Endothelial cell of umbilical vein (primary cell): ENCODE data around the gene PACSIN2. TPM values are rescaled to one million over a fixed set of nuclear protein-coding genes. Genes with fewer than 3 reads are reported as not detected.

Experiments
- BruUV-seq: library from RNA; stranded (reverse); fragments of 400-500 nt; replicated peaks from 2 replicates; lab custom pipeline; 2021; lab: Mats Ljungman, UMichigan
- CTCF ChIA-PET: fragments of 300-600, 350-600 bp; sonication (Branson Sonifier 250); formaldehyde crosslinking; loops from one replicate; lab custom pipeline; 2021; ENCODE audit warnings: antibody characterized with exemption, inconsistent platforms; lab: Charles Lee
- POLR2A ChIA-PET: fragments of 300-600, 350-600 bp; sonication (Branson Sonifier 250); formaldehyde crosslinking; loops from one replicate; lab custom pipeline; 2021; ENCODE audit warnings: antibody characterized with exemption, inconsistent platforms; lab: Charles Lee
- DNase-seq: peaks from one replicate; pipeline ENCODE4 v3.0.0-alpha.2; 2011; ENCODE audit warnings: low read depth, low spot score
- FAIRE-seq: peaks from 2 replicates; lab custom pipeline; 2011; peaks lifted over from hg19 to GRCh38; lab: Jason Lieb, UNC
- H2AFZ ChIP-seq: 2 replicates; pipeline ENCODE4 v1.6.0; 2012; ENCODE audit warnings: low read depth, low read length, control low read depth, inconsistent platforms
- H3K27ac ChIP-seq: 2 replicates; pipeline ENCODE4 v1.5.1; 2011; ENCODE audit warnings: low read depth, mild to moderate bottlenecking, control low read depth, low read length, moderate library complexity; ENCODE audit not compliant: insufficient read depth
- H3K27me3 ChIP-seq, 2 experiments: 2 replicates each; pipeline versions ENCODE4 v1.6.0 to v1.6.1; 2011; ENCODE audit warnings: low read length in 2 of 2, mixed read lengths in 1 of 2; ENCODE audit not compliant: control insufficient read depth in 2 of 2, insufficient read depth in 2 of 2
- H3K36me3 ChIP-seq, 2 experiments: 2 replicates in 1 of 2; 3 replicates in 1 of 2; pipeline ENCODE4 v1.5.1; 2011; ENCODE audit warnings: low read length in 2 of 2, mild to moderate bottlenecking in 1 of 2, moderate library complexity in 1 of 2; ENCODE audit not compliant: control insufficient read depth in 2 of 2, insufficient read depth in 2 of 2; ENCODE audit errors: extremely low read depth in 1 of 2
- H3K4me1 ChIP-seq: 3 replicates; pipeline ENCODE4 v1.5.1; 2011; ENCODE audit warnings: mild to moderate bottlenecking, low read length; ENCODE audit not compliant: control insufficient read depth, insufficient read depth; ENCODE audit errors: extremely low read depth
- H3K4me2 ChIP-seq: 2 replicates; pipeline ENCODE4 v1.6.1; 2011; ENCODE audit warnings: low read length, control low read depth, mixed read lengths; ENCODE audit not compliant: insufficient read depth
- H3K4me3 ChIP-seq, 3 experiments: fragments of 200-600 bp in 1 of 3; sonication (generic), shearing (Covaris generic) in 1 of 3; replicated peaks in 1 of 3; 2 replicates each; pipeline ENCODE4 v1.5.1; 2011 to 2016; ENCODE audit warnings: control low read depth in 3 of 3, low read length in 3 of 3, mild to moderate bottlenecking in 2 of 3, inconsistent platforms in 1 of 3, low read depth in 1 of 3, moderate library complexity in 1 of 3; ENCODE audit not compliant: insufficient read depth in 1 of 3
- H3K79me2 ChIP-seq: 2 replicates; pipeline ENCODE4 v1.6.0; 2012; ENCODE audit warnings: low read length, inconsistent platforms; ENCODE audit not compliant: control insufficient read depth, insufficient read depth
- H3K9ac ChIP-seq: replicated peaks from 2 replicates; pipeline ENCODE3; 2011; ENCODE audit warnings: low read length, control low read depth; ENCODE audit not compliant: insufficient read depth; ENCODE audit errors: extremely low read depth
- H3K9me1 ChIP-seq: replicated peaks from 3 replicates; pipeline ENCODE4 v1.6.0; 2011; ENCODE audit warnings: mild to moderate bottlenecking, low read length; ENCODE audit not compliant: control insufficient read depth, insufficient read depth; ENCODE audit errors: extremely low read depth
- H3K9me3 ChIP-seq: replicated peaks from 2 replicates; pipeline ENCODE4 v1.5.1; 2012; ENCODE audit warnings: low read length, inconsistent platforms; ENCODE audit not compliant: control insufficient read depth, insufficient read depth
- H4K20me1 ChIP-seq: replicated peaks from 2 replicates; pipeline ENCODE3; 2011; ENCODE audit warnings: mild to moderate bottlenecking, low read length; ENCODE audit not compliant: control insufficient read depth, insufficient read depth; ENCODE audit errors: extremely low read depth
- CTCF ChIP-seq, 2 donors: IDR thresholded peaks; 1 replicate in 1 of 2; 2 replicates in 1 of 2; pipeline ENCODE4 v1.5.1; 2011; ENCODE audit warnings: low read length in 2 of 2, mild to moderate bottlenecking in 2 of 2, moderate library complexity in 2 of 2, control low read depth in 1 of 2, inconsistent platforms in 1 of 2, low read depth in 1 of 2; ENCODE audit not compliant: insufficient read depth in 1 of 2; ENCODE audit errors: extremely low read depth in 1 of 2
- EZH2 ChIP-seq: IDR thresholded peaks from 2 replicates; pipeline ENCODE4 v1.6.1; 2012; ENCODE audit warnings: borderline replicate concordance, low read depth, mild to moderate bottlenecking, moderate library complexity, low read length, inconsistent platforms; ENCODE audit not compliant: severe bottlenecking
- FOS ChIP-seq: IDR thresholded peaks from 2 replicates; pipeline ENCODE4 v1.6.1; 2011; ENCODE audit warnings: mild to moderate bottlenecking, low read length, moderate library complexity, borderline replicate concordance; ENCODE audit not compliant: insufficient read depth
- GATA2 ChIP-seq: IDR thresholded peaks from 2 replicates; pipeline ENCODE4 v1.7.0; 2011; ENCODE audit warnings: low read depth, mild to moderate bottlenecking, moderate library complexity, mixed read lengths, low read length; ENCODE audit not compliant: insufficient read length, insufficient read depth
- JUN ChIP-seq: IDR thresholded peaks from 2 replicates; pipeline ENCODE4 v1.6.1; 2011; ENCODE audit warnings: borderline replicate concordance, low read depth; ENCODE audit not compliant: insufficient read length, insufficient read depth
- MAX ChIP-seq: IDR thresholded peaks from 2 replicates; pipeline ENCODE4 v1.6.1; 2011; ENCODE audit not compliant: insufficient read depth, insufficient read length
- MYC ChIP-seq: IDR thresholded peaks from one replicate; pipeline ENCODE4 v1.6.1; 2011; ENCODE audit warnings: mild to moderate bottlenecking, low read depth, low read length
- POLR2A ChIP-seq: IDR thresholded peaks from 2 replicates; pipeline ENCODE4 v1.6.1; 2012; ENCODE audit warnings: low read depth, mild to moderate bottlenecking, control low read depth, low read length
- POLR2AphosphoS5 ChIP-seq: IDR thresholded peaks from 2 replicates; pipeline ENCODE4 v1.6.1; 2012; ENCODE audit warnings: low read depth, mild to moderate bottlenecking, control low read depth, low read length, moderate library complexity; ENCODE audit not compliant: insufficient read depth
- dilution Hi-C: fragments of 300-500 bp; cut with MboI; formaldehyde crosslinking; loops from one replicate; pipeline ENCODE4 v1.15.0; 2019; ENCODE audit warnings: low sequenced_read_pairs; ENCODE audit not compliant: extremely low pct_ligation_motif_present
- intact Hi-C: fragments of 100-400 bp; cut with micrococcal nuclease; formaldehyde crosslinking; loops from one replicate; pipeline ENCODE4 v1.10.0; 2022
- polyA plus RNA-seq, 4 experiments: library from polyadenylated mRNA; depleted of rRNA in 3 of 4; stranded (reverse) in 3 of 4; unstranded in 1 of 4; fragments of >200 nt; gene quantifications; 2 replicates each; pipeline versions ENCODE4 v1.2.1 to v1.2.3, GENCODE V29; 2011 to 2012; ENCODE audit warnings: missing spikeins in 1 of 4
- total RNA-seq: library from RNA; stranded (reverse); gene quantifications from 2 replicates; pipeline ENCODE4 v1.2.3, GENCODE V29; 2021

Gene PACSIN2
- total and polyA plus RNA-seq, 2 donors (not counting 3 experiments of a cell fraction or from before 2014, with no cell fraction given), result 46.2 to 64.5 TPM

DNA sequence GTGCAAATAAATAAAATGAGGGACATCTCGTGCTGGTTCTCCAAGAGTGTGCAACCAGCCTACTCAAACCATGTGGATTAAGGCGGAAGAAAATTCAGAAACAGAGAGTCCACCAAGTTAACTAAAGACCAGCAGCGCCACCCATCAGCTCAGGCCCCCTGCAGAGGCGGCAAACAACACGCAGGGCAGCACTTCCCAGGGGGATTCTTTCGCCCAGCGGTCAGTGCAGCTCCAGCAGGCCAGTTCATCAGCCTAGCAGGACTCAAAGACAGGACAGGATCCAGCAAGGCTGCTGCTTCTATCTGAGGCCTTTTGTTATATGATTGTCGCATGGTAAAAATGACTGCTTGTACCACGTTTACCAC, 51.7 kb downstream of the PACSIN2 start:
- H4K20me1 ChIP-seq, result no peaks in the 10 kb centered on the region
- no peak overlapping the region for H3K27ac ChIP-seq
- H3K27me3 ChIP-seq, result no peaks in the 10 kb centered on the region
- BruUV-seq, result no TSS peak
- TF ChIP-seq POLR2AphosphoS5 (no peak), CTCF (IDR thresholded peaks at IDR 0.05; ENCODE audit: extremely low read depth in 1 of 2, insufficient read depth in 1 of 2, low read depth in 1 of 2, low read length in 2 of 2) (no peak), MYC (no peak), POLR2A (no peak), GATA2 (no peak), JUN (no peak), FOS (no peak), MAX (no peak), EZH2 (no peak)
- H3K4me2 ChIP-seq, result no peak overlapping the region
- intact Hi-C loops (no loop called here), dilution Hi-C loops (no loop called here)
- DNase-seq (no peak), FAIRE-seq (no peak)
- no peaks in the 10 kb centered on the region for H3K9me3 ChIP-seq
- H3K9me1 ChIP-seq, result no peaks in the 10 kb centered on the region
- peaks cover 27% of the 10 kb centered on the region for H3K4me1 ChIP-seq
- no peak overlapping the region for H2AFZ ChIP-seq
- POLR2A ChIA-PET, result no interaction called here
- H3K9ac ChIP-seq, result no peak overlapping the region
- no peaks in the 10 kb centered on the region for H3K36me3 ChIP-seq
- CTCF ChIA-PET, result interaction anchor here (1.7 kb wide), 1 partner anchor 71 kb away, joined by 4 read pairs; no protein-coding TSS in a partner anchor
- H3K79me2 ChIP-seq, result peaks cover 20% of the 10 kb centered on the region
- no peak overlapping the region for H3K4me3 ChIP-seq
